PFSK-1 (cell line): Measurements from ENCODE around the gene TNS3.

Experiments
- FOXP2 ChIP-seq: optimal IDR thresholded peaks from 2 replicates; pipeline ENCODE3; 2011; ENCODE audit warnings: borderline replicate concordance, control low read depth, inconsistent platforms; ENCODE audit not compliant: insufficient read depth; ENCODE audit errors: extremely low read length, extremely low read depth
- POLR2AphosphoS5 ChIP-seq: IDR thresholded peaks from 2 replicates; pipeline ENCODE4 v1.6.1; 2012; ENCODE audit warnings: low read depth, mild to moderate bottlenecking, control low read depth, low read length, moderate library complexity
- SIN3A ChIP-seq: IDR thresholded peaks from 2 replicates; pipeline ENCODE4 v1.6.1; 2012; ENCODE audit warnings: mild to moderate bottlenecking, low read length, moderate library complexity, borderline replicate concordance; ENCODE audit not compliant: insufficient read depth
- TAF1 ChIP-seq: IDR thresholded peaks from 2 replicates; pipeline ENCODE4 v1.6.1; 2012; ENCODE audit warnings: low read length, control low read depth, borderline replicate concordance; ENCODE audit not compliant: insufficient read depth
- TF ChIP-seq, protein P1 (sequence below), 2 experiments: IDR thresholded peaks; 2 replicates each; pipeline versions ENCODE4 v1.6.1 to v1.8.0; 2011 to 2012; ENCODE audit warnings: low read depth in 2 of 2, low read length in 2 of 2, control low read depth in 1 of 2, inconsistent platforms in 1 of 2, mild to moderate bottlenecking in 1 of 2, moderate library complexity in 1 of 2; ENCODE audit not compliant: insufficient read depth in 1 of 2

The TNS3 gene

DNA sequence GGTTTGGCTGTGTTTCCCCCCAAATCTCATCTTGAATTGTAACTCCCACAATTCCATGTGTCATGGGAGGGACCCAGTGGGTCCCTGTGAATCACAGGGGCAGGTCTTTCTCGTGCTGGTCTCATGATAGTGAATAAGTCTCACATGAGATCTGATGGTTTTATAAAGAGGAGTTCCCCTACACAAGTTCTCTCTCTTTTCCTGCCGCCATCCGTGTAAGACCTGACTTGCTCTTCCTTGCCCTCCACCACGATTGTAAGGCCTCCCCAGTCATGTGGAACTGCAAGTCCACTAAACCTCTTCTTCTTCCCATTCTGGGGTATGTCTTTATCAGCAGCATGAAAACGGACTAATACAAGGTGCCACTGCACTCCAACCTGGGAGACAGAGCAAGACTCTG, 329.2 kb downstream of the TNS3 start:
- TF ChIP-seq, protein P1, sequence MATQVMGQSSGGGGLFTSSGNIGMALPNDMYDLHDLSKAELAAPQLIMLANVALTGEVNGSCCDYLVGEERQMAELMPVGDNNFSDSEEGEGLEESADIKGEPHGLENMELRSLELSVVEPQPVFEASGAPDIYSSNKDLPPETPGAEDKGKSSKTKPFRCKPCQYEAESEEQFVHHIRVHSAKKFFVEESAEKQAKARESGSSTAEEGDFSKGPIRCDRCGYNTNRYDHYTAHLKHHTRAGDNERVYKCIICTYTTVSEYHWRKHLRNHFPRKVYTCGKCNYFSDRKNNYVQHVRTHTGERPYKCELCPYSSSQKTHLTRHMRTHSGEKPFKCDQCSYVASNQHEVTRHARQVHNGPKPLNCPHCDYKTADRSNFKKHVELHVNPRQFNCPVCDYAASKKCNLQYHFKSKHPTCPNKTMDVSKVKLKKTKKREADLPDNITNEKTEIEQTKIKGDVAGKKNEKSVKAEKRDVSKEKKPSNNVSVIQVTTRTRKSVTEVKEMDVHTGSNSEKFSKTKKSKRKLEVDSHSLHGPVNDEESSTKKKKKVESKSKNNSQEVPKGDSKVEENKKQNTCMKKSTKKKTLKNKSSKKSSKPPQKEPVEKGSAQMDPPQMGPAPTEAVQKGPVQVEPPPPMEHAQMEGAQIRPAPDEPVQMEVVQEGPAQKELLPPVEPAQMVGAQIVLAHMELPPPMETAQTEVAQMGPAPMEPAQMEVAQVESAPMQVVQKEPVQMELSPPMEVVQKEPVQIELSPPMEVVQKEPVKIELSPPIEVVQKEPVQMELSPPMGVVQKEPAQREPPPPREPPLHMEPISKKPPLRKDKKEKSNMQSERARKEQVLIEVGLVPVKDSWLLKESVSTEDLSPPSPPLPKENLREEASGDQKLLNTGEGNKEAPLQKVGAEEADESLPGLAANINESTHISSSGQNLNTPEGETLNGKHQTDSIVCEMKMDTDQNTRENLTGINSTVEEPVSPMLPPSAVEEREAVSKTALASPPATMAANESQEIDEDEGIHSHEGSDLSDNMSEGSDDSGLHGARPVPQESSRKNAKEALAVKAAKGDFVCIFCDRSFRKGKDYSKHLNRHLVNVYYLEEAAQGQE (IDR thresholded peaks at IDR 0.05; ENCODE audit: insufficient read depth in 1 of 2, low read depth in 2 of 2, low read length in 2 of 2), result no peak
- no peak for TF ChIP-seq FOXP2
- no peak for TF ChIP-seq POLR2AphosphoS5
- TF ChIP-seq SIN3A, result no peak
- no peak for TF ChIP-seq TAF1

DNA sequence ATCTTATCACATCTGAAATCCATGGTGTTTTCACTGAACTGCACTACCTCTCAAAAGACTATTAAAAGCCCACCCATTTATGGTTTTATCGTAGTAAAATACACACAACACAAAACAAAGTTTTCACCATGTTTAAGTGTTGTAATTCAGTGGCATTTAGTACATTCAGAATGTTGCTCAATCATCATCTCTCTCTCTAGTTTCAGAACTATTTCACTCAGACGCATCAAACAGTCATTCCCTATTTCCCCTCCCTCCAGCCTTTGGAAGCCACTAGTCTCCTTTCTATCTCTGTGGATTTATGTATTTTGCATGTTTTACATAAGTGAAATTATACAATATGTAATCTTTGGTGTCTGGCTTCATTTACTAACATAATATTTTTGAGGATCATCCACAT, 332.6 kb downstream of the TNS3 start:
- TF ChIP-seq POLR2AphosphoS5, result no peak
- no peak for TF ChIP-seq FOXP2
- TF ChIP-seq, protein P1 (IDR thresholded peaks at IDR 0.05; ENCODE audit: insufficient read depth in 1 of 2, low read depth in 2 of 2, low read length in 2 of 2), result no peak
- TF ChIP-seq TAF1, result no peak
- TF ChIP-seq SIN3A, result no peak

DNA sequence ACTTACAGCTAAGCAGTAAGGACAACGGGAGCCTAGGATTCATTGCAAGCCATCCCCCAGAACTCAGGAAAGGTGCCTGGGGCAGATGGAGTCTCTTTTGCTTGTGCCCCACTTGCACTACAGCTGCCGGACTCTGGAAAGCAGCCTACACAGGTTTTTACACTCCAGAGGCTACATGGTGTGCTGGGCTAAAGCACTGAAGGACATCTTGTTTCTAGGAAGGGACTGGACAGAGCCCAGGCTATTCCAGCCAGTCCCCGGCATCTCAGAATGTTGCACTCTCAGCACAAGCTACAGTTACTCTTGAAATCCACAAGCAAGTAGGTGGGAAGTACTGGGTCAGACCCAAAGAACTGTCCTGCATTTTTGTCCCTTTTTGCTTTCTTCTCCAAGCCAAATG, 333.1 kb downstream of the TNS3 start:
- TF ChIP-seq, protein P1 (IDR thresholded peaks at IDR 0.05; ENCODE audit: insufficient read depth in 1 of 2, low read depth in 2 of 2, low read length in 2 of 2), result no peak
- TF ChIP-seq POLR2AphosphoS5, result no peak
- no peak for TF ChIP-seq FOXP2
- no peak for TF ChIP-seq TAF1
- no peak for TF ChIP-seq SIN3A

DNA sequence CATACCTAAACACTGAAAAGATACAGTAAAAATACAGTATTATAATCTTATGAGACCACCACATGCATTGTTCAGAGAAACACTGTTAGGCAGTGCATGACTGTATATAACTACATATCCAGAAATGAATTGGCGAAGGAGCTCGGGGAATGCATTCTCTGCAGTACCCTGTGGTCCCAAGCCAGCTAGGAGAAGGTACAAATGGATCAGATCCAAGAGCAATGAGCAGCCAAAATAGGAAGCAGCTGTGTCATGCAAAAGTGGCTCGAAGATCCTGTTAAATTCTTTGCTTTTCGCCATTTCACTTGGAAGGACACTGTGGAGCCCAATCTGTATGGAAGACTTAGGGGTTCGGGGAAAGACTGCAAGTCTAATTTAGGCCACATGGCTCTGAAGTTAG, 334.8 kb downstream of the TNS3 start:
- TF ChIP-seq FOXP2 (no peak), SIN3A (no peak), POLR2AphosphoS5 (no peak), TAF1 (no peak)
- TF ChIP-seq, protein P1 (IDR thresholded peaks at IDR 0.05; ENCODE audit: insufficient read depth in 1 of 2, low read depth in 2 of 2, low read length in 2 of 2), result no peak

DNA sequence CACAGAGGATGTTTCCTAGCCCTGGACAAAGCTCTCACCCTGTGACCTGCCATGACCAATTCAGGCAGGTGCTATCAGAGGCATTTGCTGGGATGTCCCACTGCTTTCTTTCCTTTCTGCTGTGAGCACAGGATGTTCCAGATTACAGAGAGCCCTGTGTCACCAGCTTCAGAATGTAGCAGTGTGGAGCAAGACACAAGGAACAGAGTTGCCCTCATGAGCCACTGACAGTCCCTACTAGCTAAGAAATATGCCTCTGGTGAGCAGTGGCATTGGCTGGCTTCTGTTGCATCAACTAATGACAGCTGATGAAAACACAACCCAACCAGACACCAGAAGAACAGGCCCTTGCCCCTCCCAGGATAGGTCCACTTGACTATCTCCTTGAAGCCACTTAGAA, 337.2 kb downstream of the TNS3 start:
- TF ChIP-seq TAF1 (no peak), SIN3A (no peak), FOXP2 (no peak), POLR2AphosphoS5 (no peak)
- TF ChIP-seq, protein P1 (IDR thresholded peaks at IDR 0.05; ENCODE audit: insufficient read depth in 1 of 2, low read depth in 2 of 2, low read length in 2 of 2), result no peak
